NCI-H446 treated with DMSO at 0.1 percent for 48 hours (cell line): Measurements from ENCODE around the gene ACER3.
"Not testable (repeated sequence)": the region's sequence is repeated elsewhere in the genome, so short reads cannot be mapped to it uniquely, and the experiment has no call there.

Experiments
- DNase-seq: peaks from one replicate; lab custom pipeline; 2025; lab: John Stamatoyannopoulos, UW

Gene ACER3

DNA sequence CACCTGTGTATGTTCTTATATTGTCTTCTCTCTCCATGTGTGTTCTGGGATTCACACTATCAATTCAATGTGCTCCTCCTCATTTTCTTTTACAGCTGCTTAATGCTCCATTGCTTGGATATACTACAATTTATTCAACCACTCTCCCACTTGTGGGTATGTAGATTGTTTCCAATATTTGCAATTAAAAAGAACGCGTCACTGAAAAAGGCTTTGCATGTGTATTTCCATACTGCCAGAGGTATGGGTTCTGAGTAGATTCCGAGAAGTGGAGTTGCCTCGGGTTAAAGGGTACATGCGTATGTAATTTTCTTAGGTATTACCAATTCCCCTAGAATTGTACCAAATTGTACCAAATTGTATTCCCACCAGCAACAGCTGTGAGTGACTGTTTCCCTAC is 199.1 kb downstream of the ACER3 start:
- no peak for DNase-seq

DNA sequence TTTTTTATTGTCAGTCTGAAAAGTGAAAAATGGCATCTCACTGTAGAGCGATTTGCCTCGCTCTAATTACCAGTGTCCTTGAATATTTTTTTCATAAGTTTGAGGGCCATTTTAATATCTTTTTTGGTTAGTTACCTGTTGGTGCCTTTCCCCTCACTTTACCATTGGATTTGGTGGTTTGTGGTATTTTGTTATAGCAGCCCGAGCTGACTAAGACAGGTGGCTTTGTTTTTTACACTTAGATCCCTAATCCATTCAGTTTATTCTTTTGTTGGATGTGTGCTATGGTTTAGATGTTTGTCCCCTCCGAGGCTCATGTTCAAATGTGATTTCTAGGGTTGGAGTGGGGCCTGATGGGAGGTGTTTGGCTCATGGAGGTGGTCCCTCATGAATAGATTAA is 199.5 kb downstream of the ACER3 start:
- DNase-seq: no peak

- DNase-seq: not testable (repeated sequence)
These were observed 200.5 kb downstream of the ACER3 start for GRCh38 chr11:77061258-77061657.

GRCh38 chr11:77062924-77063323 is 202.2 kb downstream of the ACER3 start:
- DNase-seq: no peak

DNA sequence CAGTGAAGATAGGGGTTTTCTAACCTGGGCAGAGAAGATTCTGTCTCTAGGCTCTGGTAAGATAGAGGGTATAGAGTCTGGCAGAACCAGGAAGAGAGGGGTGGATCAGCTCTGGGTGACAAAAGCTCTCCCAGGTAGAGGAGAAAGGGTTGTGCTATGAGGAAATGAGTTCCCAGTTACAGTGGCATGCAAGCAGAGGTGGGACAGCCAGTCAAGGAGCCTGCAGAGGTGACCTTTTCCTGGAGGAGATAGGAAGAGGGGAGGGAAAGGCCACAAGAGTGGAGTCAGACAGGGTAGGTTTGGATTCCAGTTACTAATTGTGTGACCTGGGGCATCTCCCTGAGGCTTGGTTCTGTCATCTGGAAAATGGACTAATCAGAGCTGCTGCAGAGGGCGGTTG is 202.7 kb downstream of the ACER3 start:
- DNase-seq: no peak

DNA sequence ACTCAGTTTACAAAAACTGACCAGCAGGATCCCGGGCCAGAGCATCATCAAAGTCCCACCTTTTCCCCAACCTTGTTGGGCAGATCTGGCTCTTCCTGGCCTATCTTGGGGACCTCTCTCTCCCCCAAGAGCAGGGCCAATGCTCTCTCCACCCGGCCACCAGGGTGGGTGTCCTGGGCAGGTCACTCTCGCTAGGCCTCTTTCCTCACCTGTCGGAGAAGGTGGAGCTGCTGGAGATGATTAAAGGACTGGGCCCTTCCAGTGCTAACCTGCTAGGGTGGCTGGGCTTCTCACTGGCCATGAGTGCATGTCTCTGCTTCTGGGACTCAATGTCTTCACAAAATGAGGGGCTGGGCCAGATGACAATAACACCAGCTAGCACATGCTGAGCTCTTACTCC is 203.1 kb downstream of the ACER3 start:
- DNase-seq: no peak

GRCh38 chr11:77064648-77065217 is 204.0 kb downstream of the ACER3 start:
- no peak for DNase-seq

GRCh38 chr11:77065878-77066228 is 205.1 kb downstream of the ACER3 start:
- DNase-seq: no peak

DNA sequence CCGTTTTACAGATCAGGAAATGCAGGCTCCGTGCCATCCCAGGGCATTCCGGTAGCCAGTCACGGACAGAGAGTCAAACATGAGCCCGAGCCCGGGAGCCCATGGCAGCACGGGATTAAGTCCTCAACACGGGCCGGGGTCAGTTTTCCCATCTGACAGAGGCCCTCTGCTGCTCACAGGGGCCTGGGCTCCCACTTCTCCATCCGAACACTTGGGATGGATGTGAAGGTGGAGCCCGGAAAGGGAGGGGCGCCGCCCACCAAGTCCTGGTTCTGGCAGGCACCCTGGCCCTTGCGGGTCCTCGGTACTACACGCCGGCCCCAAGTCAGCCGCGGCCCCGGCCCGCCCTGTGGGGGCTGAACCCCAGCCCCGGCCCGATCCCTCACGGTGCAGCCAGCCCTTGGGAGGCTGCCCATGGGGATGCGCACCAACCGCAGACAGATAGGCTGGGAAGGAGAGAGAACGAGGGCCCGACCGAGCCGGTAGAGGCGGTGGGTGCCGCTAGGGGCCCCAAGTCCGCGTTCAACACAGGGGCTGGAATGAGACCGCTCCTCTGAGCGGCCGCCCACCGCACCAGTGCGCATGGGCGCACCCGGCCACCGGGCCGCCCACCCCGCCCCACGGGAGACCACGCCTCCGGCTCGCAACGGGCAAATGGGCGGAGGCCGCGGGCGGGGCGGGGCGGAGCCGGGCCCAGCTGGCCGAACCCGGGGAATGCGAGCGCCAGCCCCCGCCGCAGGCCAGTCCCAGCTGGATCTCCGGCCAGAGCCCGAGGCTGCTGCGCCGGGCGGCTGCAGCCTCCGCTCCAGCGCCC is 205.7 kb downstream of the ACER3 start, which contains the start of gene CAPN5:
TSS of gene CAPN5 (plus strand) at position 743 of the 814 bp plus-strand sequence. CDS start 17,916 bp downstream, outside the sequence.
- DNase-seq: peak; percentile 82

- DNase-seq: no peak
These were observed 207.2 kb downstream of the ACER3 start for GRCh38 chr11:77067861-77068443.

- no peak for DNase-seq
These were observed 208.0 kb downstream of the ACER3 start for GRCh38 chr11:77068457-77069335.

DNA sequence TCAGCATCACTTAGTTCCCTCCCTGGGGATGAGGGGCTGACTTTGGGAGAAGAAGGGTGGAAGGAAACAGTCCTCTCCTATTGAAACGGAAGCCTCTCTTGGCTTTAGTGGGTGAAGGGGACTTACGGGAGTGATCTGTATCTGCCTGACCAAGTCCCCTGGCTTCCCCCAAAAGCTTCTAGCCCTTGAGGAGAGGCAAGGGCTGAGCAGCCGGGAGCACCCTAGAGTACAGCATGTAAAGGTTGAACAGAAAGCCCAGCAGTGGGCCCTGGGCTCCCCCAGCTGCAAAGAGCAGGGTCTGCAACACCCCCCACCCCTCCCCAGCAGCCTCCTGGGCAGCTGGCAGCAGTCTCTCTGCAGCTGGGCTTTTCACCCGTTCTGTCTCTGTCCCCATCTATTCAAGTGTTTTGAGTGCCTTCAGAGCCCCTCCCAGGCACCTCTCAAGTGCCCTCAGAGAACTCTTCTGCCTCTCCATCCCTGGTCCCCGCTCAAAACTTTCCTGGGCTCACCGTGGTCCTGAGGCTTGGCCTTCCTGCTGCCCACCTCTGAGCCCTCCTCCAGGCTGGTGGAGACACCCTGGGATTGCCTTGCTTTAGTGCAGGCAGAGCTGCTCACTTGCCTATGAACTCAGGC is 208.7 kb downstream of the ACER3 start:
- no peak for DNase-seq

- DNase-seq: no peak
These were observed 209.4 kb downstream of the ACER3 start for GRCh38 chr11:77069969-77070582.

DNA sequence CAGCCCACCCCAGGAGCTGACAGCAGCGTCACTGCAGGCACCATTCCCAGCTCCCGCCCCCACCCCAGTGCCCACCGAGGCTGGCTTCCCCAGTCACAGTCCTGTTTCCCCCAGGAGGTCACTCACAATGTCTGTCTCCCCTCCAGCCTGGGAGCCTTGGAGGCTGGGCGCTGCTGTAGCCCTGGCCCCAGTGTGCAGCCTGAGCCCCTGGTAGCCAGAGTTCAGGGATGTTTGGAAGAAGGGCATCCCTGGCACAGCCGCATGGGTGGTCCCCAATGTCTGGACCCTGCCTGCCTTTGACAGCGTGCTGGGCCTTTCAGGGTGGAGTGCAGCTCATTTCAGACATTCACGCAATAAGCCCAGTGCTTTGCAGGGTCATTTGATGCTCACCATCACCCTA is 210.4 kb downstream of the ACER3 start:
- no peak for DNase-seq

- no peak for DNase-seq
These were observed 211.2 kb downstream of the ACER3 start for GRCh38 chr11:77071671-77072605.

- DNase-seq: no peak
These were observed 212.2 kb downstream of the ACER3 start for GRCh38 chr11:77072851-77073327.

DNA sequence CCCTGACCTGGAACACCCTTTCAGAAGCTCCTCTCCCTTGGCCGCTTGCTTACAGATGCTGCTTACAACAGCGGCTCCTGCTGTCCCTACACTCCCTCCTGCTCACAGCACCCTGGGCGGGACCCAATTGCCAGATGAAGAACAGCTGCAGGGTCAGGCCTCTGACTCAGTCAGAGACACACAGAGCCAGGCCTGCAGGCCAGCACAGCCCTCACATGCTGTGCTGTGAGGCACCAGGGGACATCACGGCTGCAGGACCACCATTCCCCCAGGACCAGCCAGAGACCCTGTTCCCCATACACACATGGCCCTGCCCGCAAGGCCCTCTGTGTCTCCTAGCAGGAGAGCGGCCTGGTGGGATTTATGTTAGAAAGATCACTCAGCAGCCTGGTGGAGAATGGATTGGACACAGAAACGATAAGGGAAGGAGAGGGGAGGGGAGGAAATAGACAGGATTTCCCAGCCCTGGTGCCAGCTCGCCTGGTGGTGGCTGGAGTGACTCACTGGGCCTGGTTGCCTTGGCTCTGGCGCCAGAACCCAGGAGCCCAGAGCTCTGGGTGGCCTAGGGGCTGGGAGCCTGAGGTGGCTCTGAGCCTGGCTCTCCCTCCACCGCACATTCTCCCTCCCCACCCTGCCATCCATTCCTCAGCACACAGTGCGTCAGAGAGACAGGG is 212.7 kb downstream of the ACER3 start:
- DNase-seq: peak; percentile 53

DNA sequence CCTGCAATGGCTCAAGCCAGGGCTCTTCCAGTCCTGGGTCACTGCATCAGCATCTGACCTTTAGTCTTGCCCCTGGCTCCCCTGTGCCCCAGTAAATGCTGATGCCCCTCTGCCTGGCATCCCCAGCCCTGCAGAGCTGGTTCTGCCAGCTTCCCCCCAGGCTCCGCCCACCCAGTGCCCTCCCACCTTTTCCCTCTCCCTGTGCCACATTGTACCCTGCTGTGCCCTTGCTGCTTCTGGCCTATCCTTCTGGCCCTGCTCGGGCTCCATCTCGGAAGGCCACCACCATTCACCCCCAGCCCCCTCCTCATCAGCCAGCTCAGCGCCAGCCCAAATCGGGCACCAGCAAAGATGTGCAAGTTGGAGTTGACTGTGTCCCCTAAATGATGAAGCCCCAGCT is 213.5 kb downstream of the ACER3 start:
- DNase-seq: no peak

- DNase-seq: no peak
These were observed 214.0 kb downstream of the ACER3 start for GRCh38 chr11:77074626-77075221.
